Tibial nerve (tissue), 4 donors: ENCODE measurements around the gene LRRC49. TPM values are rescaled to one million over a fixed set of nuclear protein-coding genes. Genes with fewer than 3 reads are reported as not detected.

ENCODE experiments used
- DNase-seq, 2 donors: peaks; one replicate each; pipeline ENCODE4 v3.0.0-alpha.2; 2019; ENCODE audit warnings: low spot score in 2 of 2
- H3K27ac ChIP-seq, 4 donors: fragments of 200-600 bp; sonication (generic) in 3 of 4; one replicate each; pipeline ENCODE4 v1.5.1; 2017 to 2019; ENCODE audit warnings: mild to moderate bottlenecking in 1 of 4
- H3K27me3 ChIP-seq, 2 donors: fragments of 200-600 bp; sonication (generic) in 1 of 2; one replicate each; pipeline versions ENCODE4 v1.5.1 to v1.6.0; 2017 to 2019
- H3K36me3 ChIP-seq, 3 donors: fragments of 200-600 bp; sonication (generic); one replicate each; pipeline ENCODE4 v1.5.1; 2018 to 2019
- H3K4me1 ChIP-seq, 4 donors: fragments of 200-600 bp; sonication (generic) in 3 of 4; one replicate each; pipeline ENCODE4 v1.5.1; 2017 to 2019
- H3K4me3 ChIP-seq, 4 donors: fragments of 200-600 bp; sonication (generic) in 3 of 4; one replicate each; pipeline ENCODE4 v1.5.1; 2017 to 2019; ENCODE audit warnings: mild to moderate bottlenecking in 1 of 4, moderate library complexity in 1 of 4
- H3K9me3 ChIP-seq, 4 donors: fragments of 200-600 bp; sonication (generic) in 3 of 4; one replicate each; pipeline ENCODE4 v1.5.1; 2017 to 2019
- CTCF ChIP-seq, 5 experiments: fragments of 200-600 bp in 3 of 5; fragments of 450-650 bp in 2 of 5; sonication (generic) in 3 of 5; IDR thresholded peaks; one replicate each; pipeline ENCODE4 v1.5.1; 2016 to 2019; ENCODE audit warnings: antibody characterized with exemption in 5 of 5, mild to moderate bottlenecking in 3 of 5, moderate library complexity in 2 of 5
- EP300 ChIP-seq, 2 donors: sonication (generic); formaldehyde crosslinking; IDR thresholded peaks; one replicate each; pipeline ENCODE4 v1.6.1; 2017; ENCODE audit warnings: antibody characterized with exemption in 2 of 2, mild to moderate bottlenecking in 1 of 2
- POLR2A ChIP-seq, 2 donors: fragments of 450-650 bp; IDR thresholded peaks; one replicate each; pipeline ENCODE4 v1.6.1; 2017; ENCODE audit warnings: antibody characterized with exemption in 2 of 2, mild to moderate bottlenecking in 2 of 2, moderate library complexity in 2 of 2
- WGBS, 2 donors: methylation state at CpG; one replicate each; pipeline ENCODE4 v1.1.5; 2018; 5-methylcytosine and 5-hydroxymethylcytosine counted together
- total RNA-seq, 4 donors: library from RNA; depleted of rRNA; stranded (reverse); fragments of >200 nt; gene quantifications; one replicate each; pipeline ENCODE4 v1.1.0, GENCODE V29; 2016

LRRC49 gene
- total RNA-seq, 4 donors from 2014 or later: 8.8 to 11.1 (median 9.5) TPM

GRCh38 chr15:71049706-71050422 is 157.2 kb downstream of the LRRC49 start:
- no peak for DNase-seq
- TF ChIP-seq EP300 (IDR thresholded peaks at IDR 0.05): no peak
- no peak for TF ChIP-seq POLR2A (IDR thresholded peaks at IDR 0.05)
- no peak for TF ChIP-seq CTCF (IDR thresholded peaks at IDR 0.05)
- Histone ChIP-seq H3K4me1 (no peaks in the 10 kb centered on the region), H3K4me3 (no peak overlapping the region), H3K9me3 (no peaks in the 10 kb centered on the region), H3K27me3 (no peaks in the 10 kb centered on the region), H3K36me3 (peaks cover 0 to 29% (median 0%) of the 10 kb centered on the region in 3 donors), H3K27ac (no peak overlapping the region)
- WGBS, 2 donors: 91 to 96% methylated on average over 3 of the region's 3 CpGs

- Histone ChIP-seq H3K4me3 (no peak overlapping the region), H3K27ac (no peak overlapping the region), H3K4me1 (no peaks in the 10 kb centered on the region), H3K9me3 (no peaks in the 10 kb centered on the region), H3K27me3 (no peaks in the 10 kb centered on the region), H3K36me3 (peaks cover 0 to 29% (median 0%) of the 10 kb centered on the region in 3 donors)
- no peak for DNase-seq
- 71 to 73% methylated on average over 4 of the region's 4 CpGs for WGBS, 2 donors
- TF ChIP-seq EP300 (IDR thresholded peaks at IDR 0.05) (no peak), CTCF (IDR thresholded peaks at IDR 0.05) (no peak), POLR2A (IDR thresholded peaks at IDR 0.05) (no peak)
Observed at GRCh38 chr15:71050461-71050860, 157.8 kb downstream of the LRRC49 start.

- H3K9me3 ChIP-seq: no peaks in the 10 kb centered on the region
- 93 to 97% methylated on average over 1 of the region's 1 CpG for WGBS, 2 donors
- H3K4me3 ChIP-seq: no peak overlapping the region
- TF ChIP-seq CTCF (IDR thresholded peaks at IDR 0.05) (no peak), EP300 (IDR thresholded peaks at IDR 0.05) (no peak), POLR2A (IDR thresholded peaks at IDR 0.05) (no peak)
- no peak for DNase-seq
- H3K4me1 ChIP-seq: no peaks in the 10 kb centered on the region
- H3K27ac ChIP-seq: no peak overlapping the region
- H3K27me3 ChIP-seq: no peaks in the 10 kb centered on the region
- peaks cover 0 to 29% (median 0%) of the 10 kb centered on the region in 3 donors for H3K36me3 ChIP-seq
Observed at GRCh38 chr15:71051539-71051938, 158.9 kb downstream of the LRRC49 start.

GRCh38 chr15:71052356-71052755 is 159.7 kb downstream of the LRRC49 start:
- DNase-seq: no peak
- no peaks in the 10 kb centered on the region for H3K4me1 ChIP-seq
- H3K27ac ChIP-seq: no peak overlapping the region
- peaks cover 0 to 29% (median 0%) of the 10 kb centered on the region in 3 donors for H3K36me3 ChIP-seq
- no peaks in the 10 kb centered on the region for H3K27me3 ChIP-seq
- H3K4me3 ChIP-seq: no peak overlapping the region
- peaks cover 0 to 1% (median 0%) of the 10 kb centered on the region in 4 donors for H3K9me3 ChIP-seq
- no peak for TF ChIP-seq EP300 (IDR thresholded peaks at IDR 0.05)
- no peak for TF ChIP-seq POLR2A (IDR thresholded peaks at IDR 0.05)
- TF ChIP-seq CTCF (IDR thresholded peaks at IDR 0.05): no peak
- WGBS, 2 donors: 84 to 95% methylated on average over 2 of the region's 2 CpGs

GRCh38 chr15:71054286-71054952 is 161.8 kb downstream of the LRRC49 start:
- WGBS, 2 donors: 23 to 30% methylated on average over 2 of the region's 2 CpGs
- no peak for DNase-seq
- Histone ChIP-seq H3K36me3 (peaks cover 0 to 26% (median 0%) of the 10 kb centered on the region in 3 donors), H3K4me1 (no peaks in the 10 kb centered on the region), H3K4me3 (no peak overlapping the region), H3K9me3 (peaks cover 0 to 6% (median 0%) of the 10 kb centered on the region in 4 donors), H3K27me3 (no peaks in the 10 kb centered on the region), H3K27ac (no peak overlapping the region)
- TF ChIP-seq CTCF (IDR thresholded peaks at IDR 0.05) (no peak), POLR2A (IDR thresholded peaks at IDR 0.05) (no peak), EP300 (IDR thresholded peaks at IDR 0.05) (no peak)
